Chondrocyte (in vitro differentiated cells): ENCODE measurements around the gene CFAP77. TPM values are rescaled to one million over a fixed set of nuclear protein-coding genes. Genes with fewer than 3 reads are reported as not detected.
A peak's percentile ranks its signal among the peaks of the same experiment; 100 is the strongest.

Experiments used
- DNase-seq: peaks from one replicate; pipeline ENCODE4 v3.0.0; 2021; ENCODE audit warnings: mixed read lengths, low spot score
- H3K27ac Mint-ChIP-seq: one replicate; pipeline ENCODE4 v1.8.0; 2021; ENCODE audit warnings: mild to moderate bottlenecking, moderate library complexity, mixed read lengths; ENCODE audit not compliant: unreplicated experiment
- H3K27me3 Mint-ChIP-seq: 2 replicates; pipeline ENCODE4 v1.8.0; 2021; ENCODE audit warnings: low read depth, mixed read lengths
- H3K36me3 Mint-ChIP-seq: 2 replicates; pipeline ENCODE4 v1.8.0; 2021; ENCODE audit warnings: low read depth, mixed read lengths
- H3K4me1 Mint-ChIP-seq: 2 replicates; pipeline ENCODE4 v1.8.0; 2021; ENCODE audit warnings: low read depth, mild to moderate bottlenecking, mixed read lengths
- H3K4me3 Mint-ChIP-seq: one replicate; pipeline ENCODE4 v1.8.0; 2021; ENCODE audit warnings: mild to moderate bottlenecking, moderate library complexity, mixed read lengths; ENCODE audit not compliant: unreplicated experiment
- H3K9me3 Mint-ChIP-seq: 2 replicates; pipeline ENCODE4 v1.8.0; 2021; ENCODE audit warnings: low read depth, mixed read lengths
- long read RNA-seq: library from polyadenylated mRNA; stranded (forward); transcript quantifications from one replicate; pipeline ENCODE4 v2.0.0, GENCODE V29; 2021
- total RNA-seq: library from RNA; stranded (reverse); gene quantifications from 3 replicates; pipeline ENCODE4 v1.2.1, GENCODE V29; 2021
- TF ChIP-seq, protein P1 (sequence below): fragments of 200-600 bp; sonication (generic); IDR thresholded peaks from 2 replicates; pipeline ENCODE4 v1.5.0; 2021; ENCODE audit warnings: antibody characterized with exemption, mild to moderate bottlenecking, moderate library complexity

The CFAP77 gene
- total RNA-seq, result 0.47 to 0.74 TPM (median 0.63 TPM) in 3 replicates
- long read RNA-seq, partial matches to known transcripts, result 0 of 1 reads
- long read RNA-seq, other reads (novel, unspliced or antisense), result 1 of 1 reads

DNA sequence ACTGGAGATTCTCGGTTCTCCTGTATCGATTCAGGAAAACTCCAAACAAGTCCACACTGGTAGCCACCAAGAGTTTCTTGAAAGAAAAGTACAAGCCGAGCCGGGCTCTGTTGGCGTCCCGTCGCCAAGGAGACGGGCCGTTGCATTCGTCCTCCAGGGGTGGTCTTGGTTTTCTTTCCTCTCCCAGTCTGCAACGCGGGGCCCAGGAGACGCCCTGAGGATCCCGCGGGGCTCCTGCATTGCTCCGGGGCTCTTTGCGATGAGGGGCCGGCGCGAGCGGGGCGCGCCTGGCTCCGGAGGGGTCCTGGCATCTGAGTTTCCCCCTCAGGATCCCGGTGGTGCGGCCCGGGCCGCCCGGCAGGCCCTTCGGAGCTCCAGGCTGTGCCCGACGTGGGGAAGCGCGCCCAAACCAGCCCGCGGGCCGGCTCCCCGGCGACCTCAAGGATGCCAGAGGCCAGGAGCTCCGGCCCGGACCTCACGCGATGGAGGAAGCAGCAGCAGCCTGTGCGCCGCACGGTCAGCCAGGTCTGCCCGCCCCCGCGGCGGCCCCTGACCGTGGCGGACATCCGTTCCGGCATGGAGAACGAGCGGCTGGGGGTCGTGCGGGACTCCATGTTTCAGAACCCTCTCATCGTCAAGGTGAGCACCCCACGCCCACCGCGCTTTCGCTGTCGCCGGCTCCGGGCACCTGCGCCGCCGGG lies at the start of gene CFAP77:
TSS of gene CFAP77 (plus strand) at position 384 of the 701 bp plus-strand sequence. CDS start at position 445, 61 bp downstream.
- Mint-ChIP-seq H3K4me3 (peak within 1 kb of the TSS; percentile 64), H3K36me3 (no peaks in the 10 kb centered on the region), H3K27me3 (peaks cover 27% of the 10 kb centered on the region), H3K4me1 (peaks cover 28% of the 10 kb centered on the region), H3K9me3 (no peaks in the 10 kb centered on the region), H3K27ac (no peak within 1 kb of the TSS)
- TF ChIP-seq, protein P1, sequence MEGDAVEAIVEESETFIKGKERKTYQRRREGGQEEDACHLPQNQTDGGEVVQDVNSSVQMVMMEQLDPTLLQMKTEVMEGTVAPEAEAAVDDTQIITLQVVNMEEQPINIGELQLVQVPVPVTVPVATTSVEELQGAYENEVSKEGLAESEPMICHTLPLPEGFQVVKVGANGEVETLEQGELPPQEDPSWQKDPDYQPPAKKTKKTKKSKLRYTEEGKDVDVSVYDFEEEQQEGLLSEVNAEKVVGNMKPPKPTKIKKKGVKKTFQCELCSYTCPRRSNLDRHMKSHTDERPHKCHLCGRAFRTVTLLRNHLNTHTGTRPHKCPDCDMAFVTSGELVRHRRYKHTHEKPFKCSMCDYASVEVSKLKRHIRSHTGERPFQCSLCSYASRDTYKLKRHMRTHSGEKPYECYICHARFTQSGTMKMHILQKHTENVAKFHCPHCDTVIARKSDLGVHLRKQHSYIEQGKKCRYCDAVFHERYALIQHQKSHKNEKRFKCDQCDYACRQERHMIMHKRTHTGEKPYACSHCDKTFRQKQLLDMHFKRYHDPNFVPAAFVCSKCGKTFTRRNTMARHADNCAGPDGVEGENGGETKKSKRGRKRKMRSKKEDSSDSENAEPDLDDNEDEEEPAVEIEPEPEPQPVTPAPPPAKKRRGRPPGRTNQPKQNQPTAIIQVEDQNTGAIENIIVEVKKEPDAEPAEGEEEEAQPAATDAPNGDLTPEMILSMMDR, result no peak
- DNase-seq, result no peak

DNA sequence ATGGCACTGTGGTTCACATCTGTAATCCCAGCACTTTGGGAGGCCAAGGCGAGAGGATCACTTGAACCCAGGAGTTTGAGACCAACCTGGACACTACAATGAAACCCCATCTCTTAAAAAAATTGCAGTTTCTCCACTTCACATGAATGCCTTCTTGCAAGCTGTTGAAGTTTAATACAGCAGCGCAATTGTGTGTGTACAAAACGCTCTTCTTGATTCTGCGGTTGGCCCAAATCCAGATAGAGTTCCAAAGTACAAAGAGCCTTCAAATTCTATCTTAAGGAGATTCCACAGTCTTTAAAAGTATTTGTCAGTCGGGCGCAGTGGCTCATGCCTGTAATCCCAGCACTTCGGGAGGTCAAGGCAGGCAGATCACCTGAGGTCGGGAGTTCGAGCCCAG lies 45.9 kb upstream of the CFAP77 start:
- TF ChIP-seq, protein P1, result no peak
- Mint-ChIP-seq H3K9me3 (no peaks in the 10 kb centered on the region), H3K27me3 (no peaks in the 10 kb centered on the region), H3K36me3 (no peaks in the 10 kb centered on the region), H3K4me3 (no peak overlapping the region), H3K4me1 (no peaks in the 10 kb centered on the region), H3K27ac (no peak overlapping the region)
- DNase-seq, result no peak

DNA sequence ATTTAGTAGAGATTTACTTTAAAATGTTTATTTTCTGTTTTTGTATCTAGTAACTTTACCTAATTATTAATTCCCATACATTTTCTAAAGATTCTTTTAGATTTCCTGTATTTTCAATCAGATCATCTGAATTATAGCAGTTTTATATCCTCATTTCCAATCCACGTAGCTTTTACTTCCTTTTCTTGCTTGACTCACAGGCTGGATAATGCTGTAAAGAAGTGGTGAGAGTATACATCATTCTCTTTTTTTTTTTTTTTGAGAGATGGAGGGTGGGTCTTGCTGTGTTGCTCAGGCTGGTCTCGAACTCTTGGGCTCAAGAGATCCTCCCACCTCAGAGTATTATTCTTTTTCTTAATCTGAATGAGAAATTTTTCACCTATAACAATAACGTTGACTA lies 44.0 kb upstream of the CFAP77 start:
- TF ChIP-seq, protein P1, result no peak
- Mint-ChIP-seq H3K27ac (no peak overlapping the region), H3K4me1 (no peaks in the 10 kb centered on the region), H3K4me3 (no peak overlapping the region), H3K9me3 (no peaks in the 10 kb centered on the region), H3K36me3 (peaks cover 2% of the 10 kb centered on the region), H3K27me3 (no peaks in the 10 kb centered on the region)
- DNase-seq, result no peak

DNA sequence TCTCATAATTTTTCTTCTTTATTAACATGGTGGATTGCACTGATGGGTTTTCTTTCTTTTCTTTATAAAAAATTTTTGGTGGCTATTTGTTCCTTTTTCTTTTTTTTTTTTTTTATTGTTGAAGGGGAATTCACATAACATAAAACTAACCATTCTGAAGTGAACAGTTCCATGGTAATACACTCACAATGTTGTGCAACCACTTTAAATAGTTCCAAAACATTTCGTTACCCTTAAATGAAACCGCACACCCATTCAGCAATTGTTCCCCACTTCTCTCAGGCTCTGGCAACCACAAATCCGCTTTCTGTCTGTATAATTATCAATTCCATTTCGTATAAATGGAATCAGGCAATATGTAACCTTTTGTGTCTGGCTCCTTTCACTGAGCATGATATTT lies 43.5 kb upstream of the CFAP77 start:
- no peak for DNase-seq
- Mint-ChIP-seq H3K9me3 (no peaks in the 10 kb centered on the region), H3K27ac (no peak overlapping the region), H3K36me3 (peaks cover 2% of the 10 kb centered on the region), H3K4me3 (no peak overlapping the region), H3K27me3 (no peaks in the 10 kb centered on the region), H3K4me1 (no peaks in the 10 kb centered on the region)
- TF ChIP-seq, protein P1, result no peak

DNA sequence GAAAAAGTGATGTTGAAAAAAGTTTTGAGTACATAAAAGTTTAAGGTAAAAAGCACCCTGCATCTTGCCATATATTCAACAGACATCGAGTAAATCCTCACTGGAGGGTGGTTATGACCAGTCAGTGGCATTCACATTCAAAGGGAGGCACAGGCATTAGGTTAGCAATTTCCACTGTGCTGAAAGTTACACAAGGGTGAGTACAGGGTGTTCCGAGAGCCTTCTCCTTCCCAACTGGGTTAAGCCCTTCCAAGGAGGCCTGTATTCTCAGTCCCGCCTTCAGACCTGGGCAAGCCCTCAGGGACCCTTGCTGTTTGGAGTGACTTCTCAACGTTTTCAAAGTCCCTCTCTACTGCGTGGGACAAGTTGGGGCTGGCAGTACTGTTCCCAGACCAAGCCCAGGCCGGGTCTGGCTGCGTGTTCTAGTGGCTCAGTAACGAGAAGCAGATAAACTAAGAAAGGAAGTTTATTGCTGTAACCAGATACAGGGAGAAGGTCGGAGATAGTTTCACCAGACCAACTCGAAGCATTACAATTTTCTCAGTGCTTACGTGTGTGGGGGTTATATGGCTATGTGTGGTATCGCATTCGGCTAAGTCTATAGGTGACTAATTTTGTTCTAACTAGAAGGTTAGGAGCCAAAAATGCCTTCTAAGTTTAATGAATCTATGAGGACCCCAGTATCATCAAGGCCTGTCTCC lies 42.2 kb upstream of the CFAP77 start:
- DNase-seq, result no peak
- Mint-ChIP-seq H3K4me3 (no peak overlapping the region), H3K36me3 (peaks cover 2% of the 10 kb centered on the region), H3K27ac (no peak overlapping the region), H3K4me1 (peaks cover 3% of the 10 kb centered on the region), H3K9me3 (no peaks in the 10 kb centered on the region), H3K27me3 (no peaks in the 10 kb centered on the region)
- TF ChIP-seq, protein P1, result no peak
